LNCAP (cell line): ENCODE data around the gene HTR4.

Experiments used
- CTCF ChIP-seq: fragments of 450-650 bp; IDR thresholded peaks from 2 replicates; pipeline ENCODE4 v1.5.1; 2017; ENCODE audit warnings: mild to moderate bottlenecking

Gene HTR4

GRCh38 chr5:148467958-148468357 lies 186.4 kb downstream of the HTR4 start:
- no peak for TF ChIP-seq CTCF

- no peak for TF ChIP-seq CTCF
Measured at GRCh38 chr5:148466236-148466580, 188.1 kb downstream of the HTR4 start.

GRCh38 chr5:148465381-148466235 lies 188.7 kb downstream of the HTR4 start:
- TF ChIP-seq CTCF: no peak

- TF ChIP-seq CTCF: no peak
Measured at GRCh38 chr5:148459669-148460068, 194.7 kb downstream of the HTR4 start.

- TF ChIP-seq CTCF: no peak
Measured at GRCh38 chr5:148458036-148458888, 196.1 kb downstream of the HTR4 start.

GRCh38 chr5:148457183-148457620 lies 197.1 kb downstream of the HTR4 start:
- TF ChIP-seq CTCF: peak; percentile 51; the same call in 1 of the 2 replicates

GRCh38 chr5:148455185-148455584 lies 199.1 kb downstream of the HTR4 start:
- TF ChIP-seq CTCF: no peak
